Measurements from ENCODE around the gene TOM1. TPM values are rescaled to one million over a fixed set of nuclear protein-coding genes. Genes with fewer than 3 reads are reported as not detected.

Gene TOM1
- total RNA-seq (ENCODE audit: insufficient read depth, low replicate concordance) = 53.0 TPM

GRCh38 chr22:35299673-35300499 lies at the start of gene TOM1:
TOM1 (plus strand) TSS chr22:35299894; CDS start chr22:35299929, 35 bp downstream.
- peak; percentile 99 for DNase-seq (ENCODE audit: low spot score)

- DNase-seq (ENCODE audit: low spot score) = no peak
Measured at GRCh38 chr22:35250156-35250555, 49.5 kb upstream of the TOM1 start.

- no peak for DNase-seq (ENCODE audit: low spot score)
Measured at GRCh38 chr22:35253946-35254345, 45.7 kb upstream of the TOM1 start.

GRCh38 chr22:35257002-35257320 lies 42.7 kb upstream of the TOM1 start:
- no peak for DNase-seq (ENCODE audit: low spot score)

GRCh38 chr22:35257321-35258190 lies 42.1 kb upstream of the TOM1 start, which contains the start of gene HMGXB4:
HMGXB4 (plus strand) TSS chr22:35257493; CDS start chr22:35262391, 4,898 bp downstream.
- DNase-seq (ENCODE audit: low spot score) = peak; percentile 94

- DNase-seq (ENCODE audit: low spot score) = peak; percentile 12
Measured at GRCh38 chr22:35258191-35258988, 41.3 kb upstream of the TOM1 start.

GRCh38 chr22:35264986-35265385 lies 34.7 kb upstream of the TOM1 start:
- no peak for DNase-seq (ENCODE audit: low spot score)

- no peak for DNase-seq (ENCODE audit: low spot score)
Measured at GRCh38 chr22:35266277-35266676, 33.4 kb upstream of the TOM1 start.

GRCh38 chr22:35269630-35270029 lies 30.1 kb upstream of the TOM1 start:
- DNase-seq (ENCODE audit: low spot score) = no peak

GRCh38 chr22:35274154-35274871 lies 25.4 kb upstream of the TOM1 start:
- no peak for DNase-seq (ENCODE audit: low spot score)

- no peak for DNase-seq (ENCODE audit: low spot score)
Measured at GRCh38 chr22:35275580-35275979, 24.1 kb upstream of the TOM1 start.

GRCh38 chr22:35276019-35276418 lies 23.7 kb upstream of the TOM1 start:
- no peak for DNase-seq (ENCODE audit: low spot score)

GRCh38 chr22:35288116-35288515 lies 11.6 kb upstream of the TOM1 start:
- no peak for DNase-seq (ENCODE audit: low spot score)

- DNase-seq (ENCODE audit: low spot score) = no peak
Measured at GRCh38 chr22:35292786-35293185, 6.9 kb upstream of the TOM1 start.

- DNase-seq (ENCODE audit: low spot score) = no peak
Measured at GRCh38 chr22:35296051-35296450, 3.6 kb upstream of the TOM1 start.

- DNase-seq (ENCODE audit: low spot score) = no peak
Measured at GRCh38 chr22:35299217-35299672, 449 bp upstream of the TOM1 start.

GRCh38 chr22:35301372-35301874 lies 1.7 kb downstream of the TOM1 start:
- DNase-seq (ENCODE audit: low spot score) = peak; percentile 75

- no peak for DNase-seq (ENCODE audit: low spot score)
Measured at GRCh38 chr22:35303029-35303624, 3.4 kb downstream of the TOM1 start.

GRCh38 chr22:35305525-35306070 lies 5.9 kb downstream of the TOM1 start:
- DNase-seq (ENCODE audit: low spot score) = no peak

GRCh38 chr22:35306350-35306967 lies 6.8 kb downstream of the TOM1 start:
- no peak for DNase-seq (ENCODE audit: low spot score)

All from umbilical cord (tissue), 2 donors.